Stimulated activated CD4-positive, alpha-beta T cell treated with anti-CD3 and anti-CD28 coated beads, TNF-alpha, amount 100 ng/mL, for 24 hours (primary cell): ENCODE measurements around the gene HIPK4.
"Not testable (repeated sequence)": the region's sequence is repeated elsewhere in the genome, so short reads cannot be mapped to it uniquely, and the experiment has no call there.

Source experiments
- DNase-seq, 3 experiments: peaks; one replicate each; pipeline ENCODE4 v3.0.0-alpha.2; 2020; ENCODE audit warnings: low read depth in 3 of 3

Gene HIPK4

GRCh38 chr19:40392894-40393517 is 3.0 kb upstream of the HIPK4 start:
- no peak for DNase-seq

- DNase-seq, result no peak
These were observed 2.1 kb upstream of the HIPK4 start for GRCh38 chr19:40392123-40392522.

GRCh38 chr19:40389404-40390083 is 437 bp downstream of the HIPK4 start:
- DNase-seq, result no peak

- DNase-seq, result no peak
These were observed 1.5 kb downstream of the HIPK4 start for GRCh38 chr19:40388481-40388880.

- DNase-seq, result no peak
These were observed 2.8 kb downstream of the HIPK4 start for GRCh38 chr19:40387155-40387554.

- DNase-seq, result no peak
These were observed 6.2 kb downstream of the HIPK4 start for GRCh38 chr19:40383668-40384248.

GRCh38 chr19:40381321-40381720 is 8.7 kb downstream of the HIPK4 start:
- no peak for DNase-seq

GRCh38 chr19:40380199-40381037 is 9.6 kb downstream of the HIPK4 start:
- no peak for DNase-seq

GRCh38 chr19:40379446-40380198 is 10.4 kb downstream of the HIPK4 start:
- DNase-seq, result no peak

- DNase-seq, result no peak
These were observed 11.5 kb downstream of the HIPK4 start for GRCh38 chr19:40378509-40378908.

GRCh38 chr19:40377876-40378385 is 12.1 kb downstream of the HIPK4 start:
- DNase-seq, result no peak

GRCh38 chr19:40376286-40376862 is 13.6 kb downstream of the HIPK4 start:
- DNase-seq, result no peak

GRCh38 chr19:40374084-40374483 is 15.9 kb downstream of the HIPK4 start:
- no peak for DNase-seq

- DNase-seq, result no peak
These were observed 18.2 kb downstream of the HIPK4 start for GRCh38 chr19:40371802-40372122.

- DNase-seq, result no peak
These were observed 18.8 kb downstream of the HIPK4 start for GRCh38 chr19:40370997-40371801.

GRCh38 chr19:40370253-40370652 is 19.7 kb downstream of the HIPK4 start:
- DNase-seq, result not testable (repeated sequence)

GRCh38 chr19:40369797-40370196 is 20.2 kb downstream of the HIPK4 start:
- DNase-seq, result no peak

GRCh38 chr19:40367577-40368434 is 22.2 kb downstream of the HIPK4 start:
- DNase-seq, result no peak
